OCI-LY7 (cell line): Measurements from ENCODE around the gene MT2A. TPM values are rescaled to one million over a fixed set of nuclear protein-coding genes. Genes with fewer than 3 reads are reported as not detected.

Experiments used
- BruUV-seq: library from RNA; stranded (reverse); fragments of 400-500 nt; replicated peaks from 2 replicates; lab custom pipeline; 2021; lab: Mats Ljungman, UMichigan
- CTCF ChIA-PET: fragments of 300-600 bp; sonication (Branson Sonifier 250); formaldehyde crosslinking; loops from one replicate; lab custom pipeline; 2022; ENCODE audit warnings: antibody characterized with exemption; ENCODE audit not compliant: unreplicated experiment; lab: Charles Lee
- POLR2A ChIA-PET: fragments of 300-600 bp; sonication (Branson Sonifier 250); formaldehyde crosslinking; loops from one replicate; lab custom pipeline; 2022; ENCODE audit warnings: antibody characterized with exemption; lab: Charles Lee
- DNase-seq: peaks from one replicate; pipeline ENCODE4 v3.0.0-alpha.2; 2015; ENCODE audit warnings: low spot score
- H2AFZ ChIP-seq: fragments of 200-600 bp; sonication (generic), shearing (Covaris generic); 2 replicates; pipeline ENCODE4 v1.6.1; 2014; ENCODE audit warnings: mild to moderate bottlenecking, antibody characterized with exemption, low read length, moderate library complexity
- H3K27ac ChIP-seq: fragments of 200-600 bp; sonication (generic); 2 replicates; pipeline ENCODE4 v1.5.1; 2014; ENCODE audit warnings: mixed run types, low read depth, mild to moderate bottlenecking, moderate library complexity, low read length, inconsistent platforms; ENCODE audit not compliant: poor library complexity, severe bottlenecking
- H3K36me3 ChIP-seq: fragments of 200-600 bp; sonication (generic); 2 replicates; pipeline ENCODE4 v1.6.1; 2014; ENCODE audit warnings: mild to moderate bottlenecking, antibody characterized with exemption, low read length, moderate library complexity, mixed read lengths; ENCODE audit not compliant: insufficient read depth
- H3K4me1 ChIP-seq: fragments of 200-600 bp; sonication (generic); 2 replicates; pipeline ENCODE4 v1.5.1; 2014; ENCODE audit warnings: mild to moderate bottlenecking, low read length; ENCODE audit not compliant: insufficient read depth, poor library complexity, severe bottlenecking
- H3K4me2 ChIP-seq: fragments of 200-600 bp; sonication (generic); 2 replicates; pipeline ENCODE4 v1.6.1; 2014; ENCODE audit warnings: mild to moderate bottlenecking, low read length
- H3K4me3 ChIP-seq: fragments of 200-600 bp; sonication (generic); 2 replicates; pipeline ENCODE4 v1.5.1; 2014; ENCODE audit warnings: mild to moderate bottlenecking, low read depth, low read length; ENCODE audit not compliant: poor library complexity, severe bottlenecking
- H3K79me2 ChIP-seq: fragments of 200-600 bp; sonication (generic); 2 replicates; pipeline ENCODE4 v1.6.1; 2016; ENCODE audit warnings: low read depth, mild to moderate bottlenecking, low read length, moderate library complexity, mixed read lengths; ENCODE audit not compliant: insufficient read depth
- H3K9me2 ChIP-seq: fragments of 200-600 bp; sonication (generic); 2 replicates; pipeline ENCODE4 v1.6.1; 2016; ENCODE audit warnings: mild to moderate bottlenecking, low read length, mixed read lengths; ENCODE audit not compliant: insufficient read depth
- H3K9me3 ChIP-seq: fragments of 200-600 bp; sonication (generic); 2 replicates; pipeline ENCODE4 v1.6.1; 2014; ENCODE audit warnings: mild to moderate bottlenecking, mixed run types, low read length, mixed read lengths
- H4K20me1 ChIP-seq: fragments of 200-600 bp; sonication (generic); 2 replicates; pipeline ENCODE4 v1.6.1; 2014; ENCODE audit warnings: mild to moderate bottlenecking, antibody characterized with exemption, low read length, moderate library complexity, mixed read lengths; ENCODE audit not compliant: insufficient read depth
- EZH2phosphoT487 ChIP-seq: fragments of 200-600 bp; sonication (generic); IDR thresholded peaks from 2 replicates; pipeline ENCODE4 v1.6.1; 2018; ENCODE audit warnings: low read depth, borderline replicate concordance, mild to moderate bottlenecking, mixed run types, antibody characterized with exemption, low read length, moderate library complexity, mixed read lengths
- intact Hi-C: fragments of 100-400 bp; cut with micrococcal nuclease; formaldehyde crosslinking; loops from one replicate; pipeline ENCODE4 v1.10.0; 2022; ENCODE audit not compliant: unreplicated experiment
- total RNA-seq, 2 experiments: library from RNA; depleted of rRNA in 1 of 2; stranded (reverse); fragments of >200 nt in 1 of 2; shearing (Covaris generic) in 1 of 2; gene quantifications; 2 replicates each; pipeline ENCODE4 v1.2.3, GENCODE V29; 2014 to 2022
- TF ChIP-seq, protein P1 (sequence below): fragments of 200-600 bp; sonication (generic); conservative IDR thresholded peaks from 2 replicates; pipeline ENCODE4 v1.5.1; 2014; ENCODE audit warnings: mild to moderate bottlenecking, antibody characterized with exemption, low read length, moderate library complexity, mixed read lengths

MT2A gene
- total RNA-seq, 2 experiments from 2014 or later, result 9.3 to 27.2 TPM

DNA sequence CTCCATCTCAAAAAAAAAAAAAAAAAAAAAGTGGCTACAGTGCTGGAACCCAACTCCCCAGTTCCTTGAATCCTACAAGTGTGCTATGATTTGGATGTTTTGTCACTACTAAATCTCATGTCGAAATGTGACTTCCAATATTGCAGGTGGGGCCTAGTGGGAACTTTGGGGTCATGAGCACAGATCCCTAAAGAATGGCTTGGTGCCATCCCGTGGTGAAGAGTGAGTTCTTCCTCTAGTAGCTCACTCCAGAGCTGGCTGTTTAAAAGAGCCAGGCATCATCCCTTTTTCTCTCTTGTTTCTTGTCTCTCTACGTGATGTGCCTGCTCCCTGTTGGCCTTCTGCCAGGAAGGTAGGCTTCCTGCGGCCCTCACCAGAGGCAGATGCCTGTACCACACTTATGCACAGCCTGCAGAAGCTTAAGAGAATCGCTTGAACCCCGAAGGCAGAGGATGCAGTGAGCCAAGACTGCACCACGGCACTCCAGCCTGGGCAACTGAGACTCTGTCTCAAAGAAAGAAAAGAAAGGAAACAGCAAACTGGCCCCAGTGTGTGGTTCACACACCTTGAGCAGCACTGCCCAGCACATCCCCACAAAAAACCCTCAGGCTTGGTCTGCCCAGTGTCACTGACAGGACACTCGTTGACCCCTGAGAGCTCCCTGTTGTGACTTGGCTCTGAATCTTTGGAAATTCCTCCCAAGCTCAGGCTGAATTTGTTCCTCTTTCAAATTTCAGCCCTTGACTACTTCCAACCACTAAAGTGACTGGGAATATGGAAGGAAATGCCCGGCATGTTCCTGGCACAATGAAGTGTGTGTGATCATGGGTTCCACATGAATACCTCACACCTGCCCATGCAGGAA, 20.3 kb downstream of the MT2A start:
- H3K4me2 ChIP-seq, result no peak overlapping the region
- ChIA-PET POLR2A (interaction anchor here (0.7 kb wide), 1 partner anchor 877 kb away, joined by 7 read pairs; no protein-coding TSS in a partner anchor), CTCF (interaction anchor here (0.6 kb wide), 1 partner anchor 29 kb away, joined by 3 read pairs; the partner anchor contains the start of gene MT1F)
- no peak overlapping the region for H3K27ac ChIP-seq
- H3K79me2 ChIP-seq, result no peaks in the 10 kb centered on the region
- no peaks in the 10 kb centered on the region for H4K20me1 ChIP-seq
- DNase-seq, result no peak
- H2AFZ ChIP-seq, result no peak overlapping the region
- no peaks in the 10 kb centered on the region for H3K9me3 ChIP-seq
- H3K36me3 ChIP-seq, result no peaks in the 10 kb centered on the region
- TF ChIP-seq, protein P1, sequence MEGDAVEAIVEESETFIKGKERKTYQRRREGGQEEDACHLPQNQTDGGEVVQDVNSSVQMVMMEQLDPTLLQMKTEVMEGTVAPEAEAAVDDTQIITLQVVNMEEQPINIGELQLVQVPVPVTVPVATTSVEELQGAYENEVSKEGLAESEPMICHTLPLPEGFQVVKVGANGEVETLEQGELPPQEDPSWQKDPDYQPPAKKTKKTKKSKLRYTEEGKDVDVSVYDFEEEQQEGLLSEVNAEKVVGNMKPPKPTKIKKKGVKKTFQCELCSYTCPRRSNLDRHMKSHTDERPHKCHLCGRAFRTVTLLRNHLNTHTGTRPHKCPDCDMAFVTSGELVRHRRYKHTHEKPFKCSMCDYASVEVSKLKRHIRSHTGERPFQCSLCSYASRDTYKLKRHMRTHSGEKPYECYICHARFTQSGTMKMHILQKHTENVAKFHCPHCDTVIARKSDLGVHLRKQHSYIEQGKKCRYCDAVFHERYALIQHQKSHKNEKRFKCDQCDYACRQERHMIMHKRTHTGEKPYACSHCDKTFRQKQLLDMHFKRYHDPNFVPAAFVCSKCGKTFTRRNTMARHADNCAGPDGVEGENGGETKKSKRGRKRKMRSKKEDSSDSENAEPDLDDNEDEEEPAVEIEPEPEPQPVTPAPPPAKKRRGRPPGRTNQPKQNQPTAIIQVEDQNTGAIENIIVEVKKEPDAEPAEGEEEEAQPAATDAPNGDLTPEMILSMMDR, result no peak
- TF ChIP-seq EZH2phosphoT487, result no peak
- intact Hi-C loops, result no loop called here
- H3K4me3 ChIP-seq, result no peak overlapping the region
- BruUV-seq, result no TSS peak
- no peaks in the 10 kb centered on the region for H3K9me2 ChIP-seq
- H3K4me1 ChIP-seq, result peaks cover 9% of the 10 kb centered on the region

DNA sequence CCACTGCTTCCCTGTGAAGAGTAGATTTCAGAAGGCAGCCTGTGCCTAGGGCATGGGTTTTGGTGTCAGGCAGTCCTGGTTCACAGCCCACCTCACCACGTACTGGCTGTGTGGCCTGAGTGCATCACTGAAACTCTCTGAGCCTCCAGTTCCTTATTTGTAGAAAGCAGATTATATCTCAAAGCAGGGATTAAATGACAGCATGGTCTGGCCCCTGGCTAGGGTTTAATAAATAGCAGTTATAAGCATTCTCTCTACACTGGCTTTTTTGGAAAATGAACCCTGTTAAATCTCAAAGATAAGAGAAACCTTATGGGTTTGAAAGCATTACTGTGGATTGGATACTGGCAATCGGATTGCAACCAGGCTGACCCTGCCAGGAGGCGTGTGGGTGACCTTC, 21.1 kb downstream of the MT2A start:
- TF ChIP-seq, protein P1, result no peak
- no peak for TF ChIP-seq EZH2phosphoT487
- Histone ChIP-seq H2AFZ (no peak overlapping the region), H3K9me3 (no peaks in the 10 kb centered on the region), H3K4me3 (no peak overlapping the region), H4K20me1 (no peaks in the 10 kb centered on the region), H3K79me2 (no peaks in the 10 kb centered on the region), H3K36me3 (no peaks in the 10 kb centered on the region), H3K4me1 (peaks cover 9% of the 10 kb centered on the region), H3K4me2 (no peak overlapping the region), H3K27ac (no peak overlapping the region), H3K9me2 (no peaks in the 10 kb centered on the region)
- no peak for DNase-seq
- BruUV-seq, result no TSS peak
- ChIA-PET POLR2A (interaction anchor here (0.9 kb wide), 1 partner anchor 17 kb away, joined by 5 read pairs; no protein-coding TSS in a partner anchor), CTCF (no interaction called here)
- intact Hi-C loops, result no loop called here
